HG03565 (cell line): ENCODE results near the gene PI16.
"Not testable (repeated sequence)": the region's sequence is repeated elsewhere in the genome, so short reads cannot be mapped to it uniquely, and the experiment has no call there.

Experiments
- ATAC-seq: cut with Tn5 transposase; IDR thresholded peaks from one replicate; pipeline ENCODE4 v1.9.1; 2021; ENCODE audit warnings: mild to moderate bottlenecking, moderate library complexity; ENCODE audit not compliant: unreplicated experiment

Gene PI16

DNA sequence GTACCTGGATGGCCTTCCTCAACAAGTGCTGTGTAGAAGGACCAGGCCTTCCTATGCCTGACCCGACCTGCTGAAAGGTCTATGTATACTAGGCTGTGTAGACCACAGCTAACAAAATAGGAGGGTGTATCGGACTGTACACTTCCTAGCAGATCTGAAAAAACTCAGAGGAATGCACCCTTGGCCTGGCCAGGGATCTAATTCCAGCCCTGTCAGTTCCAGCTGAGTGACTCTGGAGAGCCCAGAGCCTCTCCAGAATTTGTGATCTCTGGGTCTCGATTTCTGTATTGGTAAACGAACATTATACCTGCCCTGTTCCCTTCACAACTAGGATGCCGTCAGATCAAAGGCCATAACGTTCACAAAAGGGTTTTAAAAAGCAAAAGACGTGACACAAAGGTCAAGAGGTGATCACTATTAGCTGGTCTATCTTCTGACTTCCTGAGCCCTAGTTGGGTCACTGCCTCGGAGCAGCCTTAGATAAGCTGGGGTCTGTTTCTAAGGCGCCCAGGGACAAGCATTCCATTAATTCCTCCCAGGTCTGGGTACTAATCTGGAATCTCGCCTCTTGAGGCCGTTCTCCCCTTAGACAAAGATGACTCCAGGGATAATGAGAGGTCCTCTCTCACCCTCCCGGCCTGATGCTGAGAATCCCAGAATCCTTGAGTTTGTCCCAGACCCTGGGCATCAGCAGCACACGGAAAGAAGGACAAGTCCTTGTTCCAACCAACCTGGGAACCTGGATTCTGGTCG, 17.6 kb downstream of the PI16 start:
- ATAC-seq, result no peak

DNA sequence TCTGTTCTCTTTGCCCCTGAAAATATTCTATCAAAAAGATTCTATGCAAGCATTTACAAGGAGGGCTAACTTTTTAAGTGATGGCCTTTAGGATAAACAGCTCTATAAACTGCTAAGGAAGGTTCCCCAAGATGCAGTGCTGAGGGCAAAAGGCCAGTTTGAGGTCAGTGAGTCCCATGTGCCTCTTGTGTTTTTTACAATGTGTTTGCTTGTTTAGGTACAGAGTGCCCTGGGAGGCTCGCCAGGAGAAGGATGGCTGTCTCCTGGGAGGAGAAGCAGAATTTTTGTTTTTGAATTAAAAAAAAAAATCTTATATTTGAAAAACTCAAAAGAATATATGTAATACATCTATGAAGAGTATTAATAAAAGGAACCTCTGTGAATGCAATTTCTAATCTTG, 18.7 kb downstream of the PI16 start:
- ATAC-seq, result no peak

DNA sequence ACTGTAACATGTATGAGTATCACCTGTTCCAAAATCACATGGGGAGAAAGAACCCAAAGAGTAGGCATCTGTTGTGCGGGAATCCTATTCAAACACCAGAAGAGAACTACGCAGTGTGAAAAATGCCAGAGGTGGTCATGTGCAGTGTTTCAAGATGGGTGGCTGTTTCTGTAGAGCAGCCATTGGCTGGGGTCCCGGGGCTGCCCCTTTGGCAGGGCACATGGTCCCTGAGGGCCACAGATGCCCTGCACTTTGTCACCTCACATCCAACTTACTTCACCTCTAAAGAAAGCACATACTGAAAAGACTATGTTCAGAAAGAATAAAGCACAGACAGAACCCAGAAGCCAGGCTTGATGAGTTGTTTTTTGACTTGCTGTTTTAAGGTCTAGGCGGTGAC, 19.1 kb downstream of the PI16 start:
- no peak for ATAC-seq

DNA sequence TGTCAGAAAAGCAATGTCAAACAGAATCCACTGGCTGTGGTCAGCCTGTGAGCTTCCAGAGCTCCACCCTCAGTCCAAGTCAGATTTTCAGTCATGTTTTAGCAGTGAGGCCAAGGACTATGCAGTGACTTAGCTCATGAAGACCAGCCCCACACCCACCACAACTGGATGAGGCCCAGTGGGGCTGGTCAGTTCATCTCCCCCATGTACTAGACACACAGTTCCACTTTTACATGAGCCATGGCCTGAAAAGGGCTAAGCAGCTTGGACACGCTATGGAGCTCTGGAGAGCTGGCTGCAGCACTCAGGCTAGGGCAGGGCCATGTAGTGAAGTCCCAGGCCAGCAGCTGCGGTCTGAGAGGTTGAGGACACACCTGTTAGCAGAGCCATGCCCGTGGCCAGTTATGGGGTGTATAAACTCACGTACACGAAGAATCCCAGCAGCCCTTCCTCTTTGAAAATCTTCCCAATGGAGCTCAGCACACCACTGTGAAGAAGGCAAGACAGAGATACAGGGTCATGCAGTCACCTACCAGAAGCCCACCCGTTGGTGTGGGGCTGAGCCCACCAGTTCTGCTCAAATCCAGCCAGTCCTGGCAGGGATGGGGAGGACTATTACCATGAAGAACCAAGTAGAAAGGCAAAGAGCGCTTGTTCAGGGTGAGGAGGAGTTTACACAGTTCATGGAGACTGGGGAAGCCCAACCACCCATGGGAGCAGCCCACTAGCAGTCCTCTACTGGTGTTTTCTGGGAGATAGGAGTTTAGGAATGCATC, 20.9 kb downstream of the PI16 start:
- no peak for ATAC-seq

DNA sequence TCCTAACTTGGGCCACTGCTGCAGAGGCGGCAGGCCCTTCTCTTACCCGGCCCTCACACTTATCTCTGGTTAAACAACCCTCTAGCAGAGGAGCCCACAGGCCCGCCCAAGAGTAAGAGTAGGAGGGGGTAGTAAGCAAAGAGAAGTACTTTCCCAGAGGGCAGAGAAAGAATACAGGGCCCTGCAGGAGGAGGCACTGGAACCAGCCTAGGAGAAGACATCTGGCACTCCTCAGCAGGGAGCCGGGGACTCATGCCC, 21.4 kb downstream of the PI16 start:
- ATAC-seq, result no peak

DNA sequence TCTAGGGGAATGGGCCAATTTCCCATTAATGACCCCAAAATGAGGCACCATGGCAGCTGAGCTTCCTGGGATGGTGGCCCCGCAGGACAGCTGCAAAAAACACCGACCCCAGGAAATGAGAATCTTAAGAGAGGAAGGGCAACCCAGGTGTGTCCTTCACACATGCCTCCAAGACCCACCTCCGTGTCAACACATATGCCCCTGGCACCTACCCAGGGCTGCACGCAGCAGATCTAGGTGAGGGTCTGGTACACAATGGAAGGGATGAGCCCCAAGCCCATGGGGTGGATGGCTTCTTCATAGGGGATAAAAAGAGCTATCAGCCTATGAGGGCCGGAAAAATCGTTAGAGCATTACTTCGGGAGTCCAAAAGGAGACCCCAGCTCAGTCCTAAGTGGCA, 22.0 kb downstream of the PI16 start:
- ATAC-seq, result no peak

DNA sequence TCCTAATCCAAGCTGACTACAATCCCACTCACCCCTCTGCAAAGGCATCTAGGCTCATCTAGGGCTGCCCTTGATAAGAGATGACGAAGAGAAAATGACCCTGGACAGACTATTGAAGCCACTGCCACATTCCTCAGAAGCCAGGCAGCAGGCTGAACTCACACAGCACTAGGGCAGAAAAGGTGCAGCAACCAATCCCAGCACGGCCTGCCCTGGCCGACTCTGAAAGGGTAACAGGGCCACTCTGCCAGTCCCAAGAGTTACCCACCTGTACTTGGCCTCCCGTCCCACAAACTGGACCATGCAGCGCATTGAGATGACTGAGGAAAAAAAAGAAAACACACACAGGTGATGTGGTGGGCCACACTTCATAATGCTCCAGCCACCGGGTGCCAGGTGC, 22.4 kb downstream of the PI16 start:
- ATAC-seq, result no peak

DNA sequence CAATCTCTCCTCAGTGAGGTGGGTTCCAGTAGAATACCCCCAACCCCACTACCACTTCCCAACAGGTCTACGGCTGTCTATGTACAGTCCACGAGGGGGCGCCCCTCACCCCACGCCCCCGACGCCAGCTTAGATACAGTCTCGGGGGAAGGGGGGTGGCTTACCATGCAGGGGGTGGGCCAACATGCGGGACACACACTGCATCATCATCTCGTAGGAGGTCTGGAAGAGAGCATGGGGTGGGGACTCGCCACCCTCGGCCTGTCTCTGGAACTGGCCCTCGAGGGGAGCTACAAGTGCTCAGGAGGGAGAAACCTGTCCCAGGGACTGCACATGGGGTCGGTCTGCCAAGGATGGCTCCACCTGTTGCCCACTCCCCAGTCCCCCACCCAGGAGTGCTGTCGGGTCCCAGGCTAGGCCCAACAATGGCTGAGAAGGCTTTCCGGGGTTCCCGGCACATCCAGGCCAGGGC, 23.0 kb downstream of the PI16 start:
- ATAC-seq, result no peak

DNA sequence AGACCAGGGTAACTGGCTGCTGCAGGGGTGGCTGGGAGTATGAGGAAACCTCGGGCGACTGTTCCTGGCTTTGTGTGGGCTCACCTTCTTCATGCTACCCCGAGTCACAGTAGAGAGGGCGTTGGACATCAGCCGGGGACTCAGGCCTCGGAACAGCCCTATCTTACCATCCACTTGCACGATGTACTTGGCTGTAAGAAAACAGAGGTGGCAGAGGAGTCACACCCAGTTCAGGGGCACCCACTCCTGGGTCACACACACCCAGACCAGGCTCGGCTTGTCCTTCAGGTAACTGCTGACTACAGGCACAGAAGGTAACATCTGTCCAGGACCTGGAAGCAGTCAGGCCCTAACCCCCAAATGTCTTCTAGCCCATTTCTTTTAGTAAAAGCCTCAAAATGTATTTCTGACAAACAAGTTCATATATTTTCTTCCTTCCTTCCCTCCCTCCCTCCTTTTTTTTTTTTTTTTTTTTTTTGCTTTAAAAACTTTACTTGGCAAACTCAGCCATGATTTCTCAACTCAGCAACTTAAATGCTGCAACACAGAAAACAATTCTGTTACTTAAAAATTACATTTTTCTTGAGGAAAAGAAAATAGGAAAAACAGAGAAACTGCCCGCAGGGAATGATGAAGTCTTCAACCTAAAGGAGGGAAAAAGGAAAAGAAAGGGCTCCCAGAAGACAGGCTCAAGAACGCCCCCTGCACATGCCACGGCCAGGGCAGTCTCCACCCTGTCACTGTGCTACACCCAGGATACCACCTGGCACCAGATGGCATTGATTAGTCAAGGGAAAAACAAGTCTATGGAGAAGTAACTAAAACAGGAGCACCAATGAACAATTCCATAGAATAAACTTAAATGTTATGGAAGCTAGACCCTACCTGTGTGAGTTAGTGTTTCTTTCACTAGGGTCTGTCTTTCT, 24.1 kb downstream of the PI16 start:
- ATAC-seq, result no peak

DNA sequence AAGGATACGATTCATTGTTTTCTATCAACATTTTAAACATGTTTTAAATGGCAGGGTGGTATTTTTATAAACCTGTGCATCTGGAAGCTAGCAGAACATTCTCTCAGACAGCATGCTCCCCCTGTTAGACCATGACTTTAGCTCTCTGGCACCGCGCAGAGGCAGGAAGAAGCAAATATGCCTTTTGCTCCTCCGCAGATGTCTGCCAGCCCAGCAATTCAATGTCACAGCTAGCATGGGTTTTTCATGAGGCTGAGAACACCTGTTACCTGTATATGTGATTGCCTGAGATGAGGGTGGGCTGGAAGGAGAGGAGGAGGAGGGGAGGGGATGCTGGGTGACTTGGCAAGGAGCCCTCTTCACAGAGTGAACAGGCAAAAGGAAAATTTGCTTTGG, 24.8 kb downstream of the PI16 start:
- no peak for ATAC-seq

DNA sequence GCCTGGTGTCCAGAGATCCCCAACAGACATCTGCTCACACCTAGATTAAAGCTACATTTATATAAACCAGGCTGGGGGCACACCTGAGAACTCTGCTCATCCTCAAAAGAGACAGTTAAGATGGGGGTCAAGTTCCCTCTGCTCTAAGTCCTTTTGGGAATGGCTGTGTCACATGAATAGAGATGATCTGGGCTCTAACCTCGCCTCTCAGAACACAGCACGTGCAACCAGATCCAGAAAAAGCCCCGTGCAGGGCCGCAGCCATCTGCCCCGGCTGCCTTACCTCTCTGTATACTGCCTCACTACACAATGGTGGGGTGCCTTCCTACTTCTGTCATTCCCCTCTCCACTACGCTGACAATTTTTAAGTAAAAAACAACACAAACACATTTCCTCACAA, 25.6 kb downstream of the PI16 start:
- ATAC-seq, result no peak

DNA sequence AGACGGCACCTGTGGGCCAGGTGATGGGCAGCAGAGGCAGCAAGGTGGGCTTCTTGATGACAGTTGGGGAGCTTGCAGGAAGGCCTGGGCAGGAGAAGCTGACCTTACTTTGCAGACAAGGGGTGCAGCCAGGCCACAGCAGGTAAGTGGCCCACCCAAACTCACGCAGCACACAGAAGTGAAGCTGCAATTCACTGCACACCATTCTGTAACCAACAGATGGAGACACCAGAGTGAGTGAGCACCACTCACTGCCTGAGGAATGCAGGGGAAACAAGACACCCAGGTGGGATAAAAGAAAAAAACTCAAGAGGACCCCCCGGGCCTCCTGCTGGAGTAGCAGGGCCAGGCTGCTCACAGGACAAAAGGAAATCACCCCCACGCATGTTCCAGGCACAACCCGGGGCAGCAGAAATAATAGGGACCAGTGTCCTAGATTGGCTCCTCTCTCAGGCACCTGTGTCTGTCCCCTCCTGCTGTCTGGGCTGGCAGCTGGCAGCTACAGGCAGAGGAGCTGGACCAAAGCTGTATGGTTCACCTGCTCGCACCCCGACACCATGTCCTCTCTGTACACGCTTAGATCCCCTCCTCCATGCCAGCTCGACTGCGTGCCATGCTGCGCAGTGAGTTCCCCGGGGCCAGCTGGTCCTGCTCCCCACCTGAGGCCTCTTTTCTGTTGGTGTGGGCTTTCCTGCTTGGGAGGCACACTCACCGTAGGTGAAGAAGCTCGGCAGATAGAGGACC, 26.5 kb downstream of the PI16 start:
- no peak for ATAC-seq

DNA sequence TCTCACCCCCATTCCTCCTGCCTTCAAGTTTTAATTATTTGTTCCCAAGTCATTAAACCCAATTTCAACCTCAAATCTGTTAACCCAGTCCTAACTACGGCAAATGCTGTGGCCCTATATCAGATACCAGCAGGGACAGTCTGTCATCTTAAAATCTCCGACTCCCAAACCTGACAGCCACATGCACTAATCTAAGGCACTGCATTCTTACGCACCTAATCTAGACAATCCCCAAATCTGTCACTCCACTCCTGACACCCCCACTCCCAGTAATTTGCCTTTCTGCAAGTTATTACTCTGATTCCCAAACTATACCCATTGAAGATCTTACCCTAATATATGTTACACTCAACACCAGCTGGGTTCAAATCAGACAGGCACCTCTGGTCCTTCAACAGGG, 29.0 kb downstream of the PI16 start:
- no peak for ATAC-seq

DNA sequence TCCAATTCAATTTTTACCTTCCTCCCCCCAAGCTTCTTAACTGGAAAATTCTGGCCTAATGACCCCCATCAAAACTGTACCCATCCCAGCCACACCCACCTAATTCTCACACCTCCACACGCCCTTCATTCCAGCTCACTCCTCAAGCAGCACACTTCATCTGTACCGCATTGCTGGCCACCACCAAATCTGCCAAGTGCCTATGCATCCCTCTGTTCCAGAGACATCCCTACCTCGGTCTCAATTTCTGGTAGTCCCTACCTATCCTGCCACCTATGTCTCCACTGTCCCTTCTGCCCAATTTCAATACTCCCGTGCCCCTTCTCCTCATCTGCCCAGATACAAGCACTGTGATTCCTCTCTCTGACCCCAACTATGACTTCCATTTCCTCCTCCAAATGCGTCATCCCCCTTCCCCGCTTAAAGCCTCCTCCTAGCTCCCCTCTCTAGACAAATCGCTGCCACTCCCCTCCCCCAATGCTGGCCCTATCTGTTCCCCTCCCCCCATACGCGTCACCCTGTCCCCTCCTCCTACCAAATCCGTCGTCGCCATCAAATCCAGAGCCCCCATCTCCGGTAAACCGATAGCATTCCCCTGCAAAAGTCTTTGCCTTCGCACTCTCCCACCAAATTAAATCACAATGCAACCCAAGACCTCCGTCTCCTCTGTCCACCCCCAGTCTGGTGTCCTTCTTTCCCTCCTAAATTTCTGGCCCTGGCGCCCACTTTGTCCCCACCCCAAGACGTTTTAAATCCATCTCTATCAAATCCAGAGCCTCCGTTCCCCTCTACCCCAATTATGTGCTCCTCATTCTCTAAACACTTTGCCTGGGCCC, 30.3 kb downstream of the PI16 start:
- no peak for ATAC-seq

DNA sequence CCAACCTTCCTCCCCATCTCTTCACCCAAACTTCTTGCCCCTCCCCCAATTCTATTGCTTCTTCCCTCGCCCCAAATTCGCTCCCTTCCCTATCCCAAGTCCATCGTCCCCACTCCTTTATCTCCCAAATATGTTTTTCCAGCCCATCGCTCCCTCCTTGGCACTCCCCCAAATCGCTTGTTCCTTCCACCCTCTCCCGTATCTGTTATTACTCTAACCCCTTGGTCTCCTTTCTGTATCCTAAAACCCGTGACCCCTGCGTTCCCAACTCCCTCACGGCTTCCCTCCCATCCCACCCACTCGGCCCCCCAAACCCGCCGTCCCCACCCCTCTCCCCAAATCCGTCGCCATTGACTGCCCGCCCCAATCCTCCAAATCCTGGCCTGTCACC, 30.9 kb downstream of the PI16 start:
- ATAC-seq, result no peak

DNA sequence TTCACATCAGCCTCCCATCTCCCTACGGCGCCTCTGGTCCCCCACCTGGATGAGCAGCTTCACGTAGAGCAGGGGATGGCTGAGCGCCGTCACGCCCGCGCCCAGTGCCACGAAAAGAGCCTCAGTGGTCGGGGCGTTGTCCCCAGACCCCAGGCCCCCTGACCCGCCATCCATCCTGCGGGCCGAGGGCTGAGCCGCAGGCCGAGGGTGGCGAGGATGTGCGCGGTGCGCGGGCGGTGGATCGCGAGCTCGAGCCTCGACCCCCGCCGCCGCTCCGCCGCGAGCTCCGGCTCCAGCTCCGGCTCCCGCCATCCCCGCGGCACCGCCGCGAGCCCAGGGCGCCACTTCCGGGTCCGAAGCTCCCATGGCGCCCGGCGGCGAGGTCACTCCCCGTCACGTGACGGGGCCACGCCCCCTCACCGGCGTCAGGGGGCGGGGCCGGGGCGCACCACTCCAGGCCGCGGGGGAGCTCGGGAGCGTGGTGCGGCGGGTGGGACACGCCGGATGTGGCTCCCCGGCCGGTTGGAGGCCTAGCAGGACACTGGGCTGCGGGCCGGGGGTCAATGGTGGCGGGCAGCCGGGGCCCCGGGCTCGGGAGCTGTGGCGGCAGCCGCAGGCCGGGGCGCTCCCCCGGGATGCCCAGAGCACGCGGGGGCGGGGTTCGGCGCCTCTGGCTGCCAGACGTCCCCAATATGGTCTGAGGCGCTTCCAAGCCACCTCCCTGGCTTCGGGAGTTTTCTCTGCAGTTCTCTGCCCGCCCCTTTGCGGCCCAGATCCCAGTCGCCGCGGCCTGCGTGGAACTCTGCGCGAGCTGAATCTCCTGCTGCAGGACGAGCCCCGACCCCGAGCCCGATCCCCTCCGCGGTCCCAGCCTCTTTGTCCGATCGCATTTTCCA, 31.5 kb downstream of the PI16 start, which contains the start of gene MTCH1:
TSS of gene MTCH1 (minus strand) at position 389 of the 896 bp plus-strand sequence. CDS start at position 366, 23 bp downstream.
- ATAC-seq, result peak; percentile 82

DNA sequence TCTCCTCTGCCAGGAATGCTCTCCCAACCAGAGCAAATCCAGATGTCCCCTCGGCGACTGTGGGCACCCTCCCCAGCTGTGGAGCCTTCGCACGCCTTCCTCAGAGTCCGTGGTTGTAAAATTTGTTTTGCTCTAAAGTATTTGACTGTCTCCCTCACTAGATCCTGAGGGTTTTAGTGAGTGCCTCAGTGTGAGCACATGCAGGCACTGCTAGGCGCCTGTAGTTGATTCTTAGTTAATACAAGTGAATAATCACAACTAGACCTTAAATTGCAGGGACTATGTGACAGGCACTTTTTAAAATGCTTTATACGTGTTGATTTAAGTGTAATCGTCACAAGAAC, 32.1 kb downstream of the PI16 start:
- ATAC-seq, result no peak

DNA sequence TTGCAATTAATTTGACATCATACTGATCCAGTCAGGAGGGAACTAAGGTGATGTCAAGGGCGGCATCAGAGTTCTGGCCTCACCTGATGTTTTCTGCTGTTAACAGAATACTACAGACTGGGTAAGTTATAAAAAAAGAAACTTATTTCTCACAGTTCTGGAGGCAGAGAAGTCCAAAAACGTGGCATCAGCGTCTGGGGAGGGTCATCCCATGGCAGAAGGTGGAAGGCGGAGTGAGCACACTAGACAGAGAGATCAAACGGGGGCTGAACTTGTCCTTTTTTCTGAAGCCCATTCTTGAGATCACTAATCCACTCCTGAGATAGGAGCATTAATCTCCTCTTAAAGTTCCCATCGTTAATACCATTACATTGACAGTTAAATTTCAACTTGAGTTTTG, 34.7 kb downstream of the PI16 start:
- ATAC-seq, result no peak

DNA sequence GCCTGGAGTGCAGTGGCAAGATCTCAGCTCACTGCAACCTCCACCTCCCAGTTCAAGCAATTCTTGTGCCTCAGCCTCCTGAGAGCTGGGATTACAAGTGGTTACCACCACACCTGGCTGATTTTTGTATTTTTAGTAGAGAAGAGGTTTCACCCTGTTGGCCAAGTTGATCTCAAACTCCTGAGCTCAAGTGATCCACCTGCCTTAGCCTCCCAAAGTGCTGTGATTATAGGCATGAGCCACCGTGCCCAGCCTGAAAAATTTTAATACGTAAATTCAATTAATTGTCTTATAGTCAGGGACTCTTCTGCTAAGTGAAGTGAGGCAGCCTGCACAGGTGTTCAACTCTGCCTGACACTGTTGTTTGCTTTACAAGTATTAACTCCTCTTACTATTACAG, 35.9 kb downstream of the PI16 start:
- ATAC-seq, result not testable (repeated sequence)
